OCI-M2 (cell line): ENCODE measurements around the gene TNIK.

ENCODE experiments used
- DNase-seq: peaks from one replicate; lab custom pipeline; 2025; ENCODE audit not compliant: unreplicated experiment; lab: John Stamatoyannopoulos, UW

TNIK gene

GRCh38 chr3:171018156-171018935 lies 441.9 kb downstream of the TNIK start:
- DNase-seq, result no peak

DNA sequence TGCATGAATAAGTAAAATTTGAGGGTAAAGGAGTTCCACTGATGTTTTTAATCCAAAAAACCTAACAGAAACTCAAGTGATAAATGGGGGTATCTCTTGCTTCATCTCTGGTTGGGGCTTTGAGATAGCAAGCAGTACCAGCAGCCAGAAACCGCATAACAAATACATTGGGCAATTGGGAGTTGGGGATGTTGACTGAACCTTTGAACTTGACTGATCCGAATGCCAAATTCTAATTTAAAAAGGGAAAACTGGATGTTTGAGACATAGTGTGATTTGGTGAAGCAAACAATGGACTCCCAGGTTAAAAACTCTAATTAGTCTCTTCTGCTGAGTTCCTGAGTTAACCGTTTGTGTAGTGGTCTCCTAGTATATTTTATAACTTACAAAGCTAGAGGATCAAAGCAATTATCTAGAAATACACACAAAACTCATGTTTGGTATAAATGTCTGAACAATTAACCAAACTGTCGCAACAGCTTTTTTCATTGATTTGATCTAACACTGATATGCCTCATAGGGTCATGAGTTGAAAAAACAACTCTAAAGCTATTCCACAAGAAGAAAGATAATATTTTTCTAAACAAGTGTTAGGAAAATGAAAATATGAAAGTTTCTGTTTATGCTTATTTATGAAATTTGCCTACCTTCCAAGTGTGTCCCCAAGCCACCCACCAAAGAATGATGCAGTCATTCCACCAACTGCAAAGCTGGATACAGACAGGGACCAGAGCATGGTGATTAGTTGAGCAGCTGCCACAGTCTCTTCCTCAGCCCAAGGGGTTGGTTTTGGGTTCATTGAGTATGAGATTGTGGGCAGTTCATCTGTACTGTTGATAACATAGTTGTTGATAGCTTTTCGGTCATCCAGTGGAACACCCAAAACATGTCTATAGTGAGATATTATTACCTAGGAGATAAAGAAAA lies 446.1 kb downstream of the TNIK start:
- no peak for DNase-seq

DNA sequence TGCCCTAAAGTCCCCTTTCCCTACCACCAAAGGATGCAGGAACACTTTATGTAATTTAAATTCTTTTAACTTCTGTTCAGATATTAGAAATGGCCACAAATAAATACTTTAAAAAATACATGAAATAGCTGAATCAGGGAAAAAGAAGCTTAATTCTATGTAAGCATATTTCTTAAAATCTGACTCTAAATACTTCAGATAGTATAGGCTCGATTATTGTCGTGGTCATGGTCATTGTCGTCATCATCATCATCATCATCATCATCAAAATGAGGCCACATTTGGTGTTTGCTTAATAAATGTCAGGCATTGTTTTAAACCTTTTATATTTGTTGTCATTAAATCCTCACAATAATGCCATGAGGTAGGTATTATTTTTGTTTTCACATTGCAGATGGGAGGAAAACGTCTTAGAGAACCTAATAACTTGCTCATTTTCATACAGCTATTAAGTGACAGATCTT lies 448.3 kb downstream of the TNIK start:
- no peak for DNase-seq
